Mucosa of descending colon (tissue), 3 donors: ENCODE measurements around the gene LYPD6B. TPM values are rescaled to one million over a fixed set of nuclear protein-coding genes. Genes with fewer than 3 reads are reported as not detected.

Source experiments
- ATAC-seq: fragments of 200-7000 bp; cut with Tn5 transposase; one replicate; pipeline ENCODE4 v1.9.1; 2020; ENCODE audit warnings: mild to moderate bottlenecking, moderate library complexity
- DNase-seq, 3 donors: peaks; one replicate each; pipeline ENCODE4 v3.0.0-alpha.2; 2020
- H3K36me3 ChIP-seq: fragments of 200-600 bp; one replicate; pipeline ENCODE4 v1.8.0; 2021; ENCODE audit warnings: low read depth, mild to moderate bottlenecking
- H3K4me1 ChIP-seq: fragments of 200-600 bp; one replicate; pipeline ENCODE4 v1.8.0; 2021; ENCODE audit warnings: low read depth, mild to moderate bottlenecking
- H3K4me3 ChIP-seq: fragments of 200-600 bp; one replicate; pipeline ENCODE4 v1.8.0; 2021; ENCODE audit warnings: mild to moderate bottlenecking
- H3K9me3 ChIP-seq: fragments of 200-600 bp; one replicate; pipeline ENCODE4 v1.8.0; 2021; ENCODE audit warnings: mild to moderate bottlenecking
- intact Hi-C, 2 donors: fragments of 100-400 bp; cut with DNase I in 1 of 2; cut with micrococcal nuclease in 1 of 2; formaldehyde crosslinking; loops; one replicate each; pipeline versions ENCODE4 v1.11.0 to v1.11.1; 2022; cut with DNase I, micrococcal nuclease
- total RNA-seq, 3 donors: library from RNA; stranded (reverse); fragmentation: NEBNext Ultra II Directional in 2 of 3; extraction: Animal tissue kit (Norgen Biotek cat#: 25700) in 2 of 3; gene quantifications; one replicate each; pipeline versions ENCODE4 v1.2.1 to v1.2.4, GENCODE V29; 2021 to 2023
- TF ChIP-seq, protein P1 (sequence below): fragments of 200-600 bp; IDR thresholded peaks from one replicate; pipeline ENCODE4 v1.8.0; 2022; ENCODE audit warnings: antibody characterized with exemption, mild to moderate bottlenecking
- donor health status: DM: no; HTN: no; CAD: no; lungs with moderate emphysema.
- donor health status: DM: no; HTN: no; CAD: no.
- donor health status: DM: no; HTN: yes; CAD: no.

Gene LYPD6B
- total RNA-seq, 3 donors from 2014 or later, result 0.28 to 1.7 (median 1.1) TPM

DNA sequence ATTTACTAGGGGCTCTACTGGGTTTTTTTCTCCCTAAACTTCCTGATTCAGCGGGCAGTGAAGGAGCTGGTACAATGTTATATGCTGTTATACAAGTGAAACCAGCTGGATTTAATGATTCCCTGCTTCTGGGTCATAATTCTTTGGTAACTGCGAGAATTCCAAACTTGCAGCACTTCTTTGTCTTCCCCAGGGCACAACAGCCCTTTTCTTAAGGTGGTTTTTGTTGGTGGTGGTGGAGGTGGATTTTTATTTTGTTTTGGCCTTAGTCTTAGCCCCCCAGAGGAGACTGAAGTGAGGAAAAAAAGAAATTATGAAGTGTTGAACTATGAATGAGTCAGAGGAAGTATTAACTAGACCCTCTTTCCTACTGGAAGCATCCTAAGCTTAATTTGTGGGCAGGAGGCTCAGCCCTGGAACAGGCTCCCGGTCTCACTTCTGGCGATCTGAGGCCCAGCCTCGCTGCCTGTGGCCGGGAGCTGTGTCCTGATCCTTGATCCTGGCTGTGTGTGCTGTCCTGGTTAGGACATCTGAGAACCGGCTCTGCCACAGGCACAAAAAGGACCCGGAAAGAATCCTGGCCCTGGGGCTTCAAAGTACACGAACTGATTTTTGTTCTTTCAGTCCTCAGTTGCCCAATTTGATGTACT lies 141.9 kb downstream of the LYPD6B start:
- H3K4me1 ChIP-seq, result no peaks in the 10 kb centered on the region
- no peak for ATAC-seq
- H3K9me3 ChIP-seq, result no peaks in the 10 kb centered on the region
- no peak for DNase-seq
- H3K36me3 ChIP-seq, result no peaks in the 10 kb centered on the region
- TF ChIP-seq, protein P1, sequence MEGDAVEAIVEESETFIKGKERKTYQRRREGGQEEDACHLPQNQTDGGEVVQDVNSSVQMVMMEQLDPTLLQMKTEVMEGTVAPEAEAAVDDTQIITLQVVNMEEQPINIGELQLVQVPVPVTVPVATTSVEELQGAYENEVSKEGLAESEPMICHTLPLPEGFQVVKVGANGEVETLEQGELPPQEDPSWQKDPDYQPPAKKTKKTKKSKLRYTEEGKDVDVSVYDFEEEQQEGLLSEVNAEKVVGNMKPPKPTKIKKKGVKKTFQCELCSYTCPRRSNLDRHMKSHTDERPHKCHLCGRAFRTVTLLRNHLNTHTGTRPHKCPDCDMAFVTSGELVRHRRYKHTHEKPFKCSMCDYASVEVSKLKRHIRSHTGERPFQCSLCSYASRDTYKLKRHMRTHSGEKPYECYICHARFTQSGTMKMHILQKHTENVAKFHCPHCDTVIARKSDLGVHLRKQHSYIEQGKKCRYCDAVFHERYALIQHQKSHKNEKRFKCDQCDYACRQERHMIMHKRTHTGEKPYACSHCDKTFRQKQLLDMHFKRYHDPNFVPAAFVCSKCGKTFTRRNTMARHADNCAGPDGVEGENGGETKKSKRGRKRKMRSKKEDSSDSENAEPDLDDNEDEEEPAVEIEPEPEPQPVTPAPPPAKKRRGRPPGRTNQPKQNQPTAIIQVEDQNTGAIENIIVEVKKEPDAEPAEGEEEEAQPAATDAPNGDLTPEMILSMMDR, result no peak
- no peak overlapping the region for H3K4me3 ChIP-seq
- intact Hi-C loops, result no loop called here

GRCh38 chr2:149183187-149183586 lies 144.7 kb downstream of the LYPD6B start:
- H3K4me1 ChIP-seq, result no peaks in the 10 kb centered on the region
- no peak for ATAC-seq
- TF ChIP-seq, protein P1, result no peak
- no peaks in the 10 kb centered on the region for H3K36me3 ChIP-seq
- no peak for DNase-seq
- intact Hi-C loops, result no loop called here
- no peak overlapping the region for H3K4me3 ChIP-seq
- no peaks in the 10 kb centered on the region for H3K9me3 ChIP-seq

- no peak for ATAC-seq
- Histone ChIP-seq H3K9me3 (no peaks in the 10 kb centered on the region), H3K4me3 (no peak overlapping the region), H3K4me1 (no peaks in the 10 kb centered on the region), H3K36me3 (no peaks in the 10 kb centered on the region)
- TF ChIP-seq, protein P1, result no peak
- peak in 1 of 3 donors; percentile 4 for DNase-seq
- intact Hi-C loops, result no loop called here
These were observed 146.5 kb downstream of the LYPD6B start for GRCh38 chr2:149184991-149185390.

DNA sequence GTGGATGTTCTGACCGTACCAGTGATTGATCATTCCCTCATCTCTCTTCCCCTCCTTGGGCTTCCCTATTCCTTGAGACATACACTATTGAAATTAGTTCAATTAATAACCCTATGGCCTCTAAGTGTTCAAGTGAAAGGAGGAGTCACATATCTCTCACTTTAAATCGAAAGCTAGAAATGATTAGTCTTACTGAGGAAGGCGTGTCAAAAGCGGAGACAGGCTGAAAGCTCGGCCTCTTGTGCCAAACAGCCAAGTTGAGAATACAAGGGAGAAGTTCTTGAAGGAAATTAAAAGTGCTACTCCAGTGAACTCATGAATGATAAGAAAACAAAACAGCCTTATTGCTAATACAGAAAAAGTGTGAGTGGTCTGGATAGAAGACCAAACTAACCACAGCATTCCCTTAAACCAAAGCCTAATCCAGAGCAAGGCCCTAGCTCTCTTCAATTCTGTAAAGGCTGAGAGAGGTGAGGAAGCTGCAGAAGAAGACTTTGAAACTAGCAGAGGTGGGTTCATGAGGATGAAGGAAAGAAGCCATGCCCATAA lies 147.5 kb downstream of the LYPD6B start:
- intact Hi-C loops, result no loop called here
- no peak for ATAC-seq
- H3K4me3 ChIP-seq, result no peak overlapping the region
- no peaks in the 10 kb centered on the region for H3K36me3 ChIP-seq
- H3K9me3 ChIP-seq, result no peaks in the 10 kb centered on the region
- TF ChIP-seq, protein P1, result no peak
- no peak for DNase-seq
- H3K4me1 ChIP-seq, result no peaks in the 10 kb centered on the region

DNA sequence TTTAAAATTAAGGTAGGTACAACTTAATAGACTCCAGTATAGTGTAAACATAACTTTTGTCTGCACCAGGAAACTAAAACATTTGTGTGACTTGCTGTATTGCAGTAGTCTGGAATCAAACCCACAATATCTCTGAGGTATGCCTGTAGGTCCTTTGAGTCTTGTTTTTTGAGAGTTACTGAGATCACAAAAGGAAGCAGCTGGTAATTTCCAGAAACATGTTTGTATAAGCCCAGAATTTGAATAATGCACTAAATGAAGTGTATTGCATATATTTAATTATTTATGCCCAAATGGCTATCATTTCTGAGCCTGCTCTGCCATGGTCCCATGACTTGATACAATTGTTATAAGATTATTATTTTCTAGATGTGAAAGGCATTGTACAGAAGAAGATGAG lies 148.6 kb downstream of the LYPD6B start:
- TF ChIP-seq, protein P1, result no peak
- ATAC-seq (no peak), DNase-seq (no peak)
- Histone ChIP-seq H3K4me3 (no peak overlapping the region), H3K9me3 (no peaks in the 10 kb centered on the region), H3K36me3 (no peaks in the 10 kb centered on the region), H3K4me1 (no peaks in the 10 kb centered on the region)
- intact Hi-C loops, result no loop called here
